AG04449 (cell line): ENCODE measurements around the gene RDH13.

ENCODE experiments used
- CTCF ChIA-PET: fragments of 350-600 bp; formaldehyde crosslinking; extraction: SDS; loops from one replicate; lab custom pipeline; 2021; ENCODE audit warnings: antibody characterized with exemption; lab: Yijun Ruan, JAX
- POLR2A ChIA-PET: fragments of 400-600, 350-600 bp; formaldehyde crosslinking; extraction: SDS; loops from one replicate; lab custom pipeline; 2020; ENCODE audit warnings: antibody characterized with exemption, inconsistent platforms; lab: Yijun Ruan, JAX
- DNase-seq: peaks from one replicate; pipeline ENCODE4 v3.0.0-alpha.2; 2010; ENCODE audit warnings: low read depth, low spot score
- H3K4me3 ChIP-seq: 2 replicates; pipeline ENCODE4 v1.5.1; 2011; ENCODE audit warnings: low read depth, mild to moderate bottlenecking, control low read depth, low read length
- CTCF ChIP-seq: IDR thresholded peaks from one replicate; pipeline ENCODE4 v1.5.1; 2011; ENCODE audit warnings: mild to moderate bottlenecking, moderate library complexity, low read length, control low read depth, inconsistent platforms; ENCODE audit not compliant: insufficient read depth; ENCODE audit errors: missing control alignments

Gene RDH13

GRCh38 chr19:55050749-55051532 is 12.0 kb downstream of the RDH13 start:
- CTCF ChIA-PET: no interaction called here
- POLR2A ChIA-PET: no interaction called here
- DNase-seq: no peak
- TF ChIP-seq CTCF: no peak
- no peak overlapping the region for H3K4me3 ChIP-seq

- no peak for DNase-seq
- CTCF ChIA-PET: no interaction called here
- POLR2A ChIA-PET: no interaction called here
- no peak for TF ChIP-seq CTCF
- H3K4me3 ChIP-seq: no peak overlapping the region
Measured at GRCh38 chr19:55048446-55048845, 14.5 kb downstream of the RDH13 start.

- POLR2A ChIA-PET: no interaction called here
- no peak for TF ChIP-seq CTCF
- no peak for DNase-seq
- no peak overlapping the region for H3K4me3 ChIP-seq
- CTCF ChIA-PET: no interaction called here
Measured at GRCh38 chr19:55047951-55048350, 15.0 kb downstream of the RDH13 start.

- DNase-seq: no peak
- TF ChIP-seq CTCF: no peak
- POLR2A ChIA-PET: no interaction called here
- no peak overlapping the region for H3K4me3 ChIP-seq
- CTCF ChIA-PET: no interaction called here
Measured at GRCh38 chr19:55046975-55047622, 15.8 kb downstream of the RDH13 start.

- H3K4me3 ChIP-seq: no peak overlapping the region
- ChIA-PET CTCF (no interaction called here), POLR2A (no interaction called here)
- DNase-seq: no peak
- no peak for TF ChIP-seq CTCF
Measured at GRCh38 chr19:55044771-55045716, 17.9 kb downstream of the RDH13 start.
